IPS-15b (cell line): Measurements from ENCODE around the gene RNASE12.

Experiments used
- H3K27me3 ChIP-seq: one replicate; pipeline ENCODE4 v1.6.1; 2013; ENCODE audit warnings: low read length; ENCODE audit not compliant: control insufficient read depth, insufficient read depth
- H3K36me3 ChIP-seq: one replicate; pipeline ENCODE4 v1.6.1; 2013; ENCODE audit warnings: low read length; ENCODE audit not compliant: control insufficient read depth, insufficient read depth
- H3K4me1 ChIP-seq: one replicate; pipeline ENCODE4 v1.6.1; 2013; ENCODE audit warnings: mild to moderate bottlenecking, low read length; ENCODE audit not compliant: control insufficient read depth, insufficient read depth
- H3K4me3 ChIP-seq: one replicate; pipeline ENCODE4 v1.5.1; 2013; ENCODE audit warnings: low read depth, low read length
- H3K9ac ChIP-seq: one replicate; pipeline ENCODE4 v1.6.1; 2013; ENCODE audit warnings: low read depth, mild to moderate bottlenecking, low read length
- H3K9me3 ChIP-seq: one replicate; pipeline ENCODE4 v1.6.1; 2013; ENCODE audit warnings: mild to moderate bottlenecking, low read length; ENCODE audit not compliant: control insufficient read depth, insufficient read depth

RNASE12 gene

GRCh38 chr14:20550926-20551325 is 40.2 kb downstream of the RNASE12 start:
- Histone ChIP-seq H3K4me1 (no peaks in the 10 kb centered on the region), H3K36me3 (no peaks in the 10 kb centered on the region), H3K4me3 (no peak overlapping the region), H3K27me3 (no peaks in the 10 kb centered on the region), H3K9me3 (no peaks in the 10 kb centered on the region), H3K9ac (no peak overlapping the region)

GRCh38 chr14:20548414-20549158 is 42.6 kb downstream of the RNASE12 start:
- Histone ChIP-seq H3K9ac (no peak overlapping the region), H3K9me3 (no peaks in the 10 kb centered on the region), H3K36me3 (no peaks in the 10 kb centered on the region), H3K4me1 (no peaks in the 10 kb centered on the region), H3K27me3 (no peaks in the 10 kb centered on the region), H3K4me3 (no peak overlapping the region)

DNA sequence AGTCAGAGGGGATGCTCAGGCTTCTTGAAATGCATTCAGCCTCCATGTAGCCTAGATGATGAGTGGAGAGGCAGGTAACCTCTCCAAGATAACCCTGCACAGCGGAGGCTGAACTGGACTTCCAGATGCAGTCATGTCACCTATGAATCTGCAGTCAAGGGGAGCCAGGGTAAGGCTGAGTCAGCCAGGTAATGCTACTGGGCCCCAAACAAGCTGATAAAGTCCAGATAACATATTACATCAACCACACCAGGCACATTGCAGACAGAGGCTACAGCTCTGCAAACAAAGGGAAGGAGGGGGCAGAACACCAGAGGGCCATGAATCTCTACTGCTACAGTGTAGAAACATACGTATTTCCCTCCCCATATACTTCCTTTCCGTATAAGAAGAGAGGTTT is 44.3 kb downstream of the RNASE12 start:
- Histone ChIP-seq H3K27me3 (no peaks in the 10 kb centered on the region), H3K36me3 (no peaks in the 10 kb centered on the region), H3K4me1 (no peaks in the 10 kb centered on the region), H3K4me3 (no peak overlapping the region), H3K9ac (no peak overlapping the region), H3K9me3 (no peaks in the 10 kb centered on the region)
